Neural cell (in vitro differentiated cells): ENCODE results near the gene CDH1. TPM values are rescaled to one million over a fixed set of nuclear protein-coding genes. Genes with fewer than 3 reads are reported as not detected.

Experiments
- H2AFZ ChIP-seq: fragments of 200-600, 300-800 bp; sonication (generic), shearing (Covaris generic); 2 replicates; pipeline ENCODE4 v1.6.0; 2014; ENCODE audit warnings: low read depth, mild to moderate bottlenecking, antibody characterized with exemption, low read length, moderate library complexity
- H3F3A ChIP-seq: fragments of 200-600 bp; shearing (Covaris generic); 2 replicates; pipeline ENCODE4 v1.6.1; 2016; ENCODE audit warnings: mild to moderate bottlenecking, moderate library complexity, mixed read lengths, antibody characterized with exemption, low read length; ENCODE audit not compliant: insufficient read depth, poor library complexity, severe bottlenecking
- H3K27ac ChIP-seq: fragments of 200-600, 300-800 bp; sonication (generic), shearing (Covaris generic); 2 replicates; pipeline ENCODE4 v1.5.1; 2014; ENCODE audit warnings: mild to moderate bottlenecking, low read length, moderate library complexity
- H3K27me3 ChIP-seq: fragments of 300-800, 200-600 bp; sonication (generic), shearing (Covaris generic); 2 replicates; pipeline ENCODE4 v1.6.0; 2014; ENCODE audit warnings: mild to moderate bottlenecking, low read depth, low read length, moderate library complexity; ENCODE audit not compliant: insufficient read depth
- H3K36me3 ChIP-seq: fragments of 300-800, 200-600 bp; sonication (generic), shearing (Covaris generic); 2 replicates; pipeline ENCODE4 v1.5.1; 2014; ENCODE audit warnings: mild to moderate bottlenecking, antibody characterized with exemption, low read length, moderate library complexity; ENCODE audit not compliant: insufficient read depth
- H3K4me2 ChIP-seq: fragments of 300-800, 200-600 bp; sonication (generic), shearing (Covaris generic); 2 replicates; pipeline ENCODE4 v1.6.0; 2014; ENCODE audit warnings: mild to moderate bottlenecking, low read length
- H3K4me3 ChIP-seq: fragments of 300-800, 200-600 bp; sonication (generic), shearing (Covaris generic); 2 replicates; pipeline ENCODE4 v1.5.1; 2014; ENCODE audit warnings: mild to moderate bottlenecking, low read length, moderate library complexity
- H3K79me2 ChIP-seq: fragments of 200-600 bp; shearing (Covaris generic); replicated peaks from 2 replicates; pipeline ENCODE4 v1.6.0; 2014; ENCODE audit warnings: mild to moderate bottlenecking, low read length, moderate library complexity; ENCODE audit not compliant: insufficient read depth
- H3K9ac ChIP-seq: fragments of 300-800, 200-600 bp; sonication (generic), shearing (Covaris generic); 2 replicates; pipeline ENCODE4 v1.6.1; 2016; ENCODE audit warnings: mild to moderate bottlenecking, low read length, mixed read lengths
- H3K9me2 ChIP-seq: fragments of 200-600 bp; shearing (Covaris generic); 2 replicates; pipeline ENCODE4 v1.6.1; 2016; ENCODE audit warnings: mild to moderate bottlenecking, low read length, mixed read lengths; ENCODE audit not compliant: insufficient read depth
- H3K9me3 ChIP-seq: fragments of 200-600, 300-800 bp; sonication (generic), shearing (Covaris generic); 2 replicates; pipeline ENCODE4 v1.6.1; 2016; ENCODE audit warnings: mild to moderate bottlenecking, mixed run types, low read length, moderate library complexity, mixed read lengths
- H4K20me1 ChIP-seq: fragments of 200-600 bp; shearing (Covaris generic); 2 replicates; pipeline ENCODE4 v1.6.1; 2016; ENCODE audit warnings: mild to moderate bottlenecking, mixed run types; ENCODE audit not compliant: insufficient read depth
- CTCF ChIP-seq: fragments of 450-650 bp; IDR thresholded peaks from 2 replicates; pipeline ENCODE4 v1.5.1; 2014; ENCODE audit warnings: antibody characterized with exemption, mild to moderate bottlenecking, moderate library complexity; ENCODE audit not compliant: poor library complexity, severe bottlenecking
- EP300 ChIP-seq: fragments of 450-650 bp; conservative IDR thresholded peaks from 2 replicates; pipeline ENCODE4 v1.6.1; 2014; ENCODE audit warnings: antibody characterized with exemption, mild to moderate bottlenecking, moderate library complexity; ENCODE audit not compliant: poor library complexity, severe bottlenecking
- EZH2 ChIP-seq: fragments of 200-600, 300-800 bp; shearing (Covaris generic), sonication (generic); IDR thresholded peaks from 2 replicates; pipeline ENCODE4 v1.6.1; 2014; ENCODE audit warnings: antibody characterized with exemption, low read length, borderline replicate concordance, mild to moderate bottlenecking; ENCODE audit not compliant: insufficient read depth, poor library complexity, severe bottlenecking
- MXI1 ChIP-seq: fragments of 450-650 bp; conservative IDR thresholded peaks from 2 replicates; pipeline ENCODE4 v1.6.1; 2014; ENCODE audit warnings: antibody characterized with exemption, mild to moderate bottlenecking; ENCODE audit not compliant: poor library complexity, severe bottlenecking
- POLR2AphosphoS5 ChIP-seq: IDR thresholded peaks from 2 replicates; pipeline ENCODE4 v1.6.1; 2012
- RAD21 ChIP-seq: fragments of 450-650 bp; conservative IDR thresholded peaks from 2 replicates; pipeline ENCODE4 v1.6.1; 2014; ENCODE audit warnings: antibody characterized with exemption, mild to moderate bottlenecking, moderate library complexity
- REST ChIP-seq: IDR thresholded peaks from 2 replicates; pipeline ENCODE4 v1.6.1; 2012; ENCODE audit warnings: borderline replicate concordance
- SMC3 ChIP-seq: fragments of 450-650 bp; conservative IDR thresholded peaks from 2 replicates; pipeline ENCODE4 v1.6.1; 2014; ENCODE audit warnings: antibody characterized with exemption, mild to moderate bottlenecking, moderate library complexity; ENCODE audit not compliant: poor library complexity
- polyA plus RNA-seq: library from polyadenylated mRNA; depleted of rRNA; stranded (reverse); fragments of >200 nt; gene quantifications from 2 replicates; pipeline ENCODE4 v1.2.3, GENCODE V29; 2014

Gene CDH1
- polyA plus RNA-seq, 1 donor from 2014 or later: 1.2 TPM

- Histone ChIP-seq H3K4me3 (no peak overlapping the region), H3F3A (no peaks in the 10 kb centered on the region), H3K9me2 (no peaks in the 10 kb centered on the region), H3K9ac (no peak overlapping the region), H3K27ac (no peak overlapping the region), H2AFZ (no peak overlapping the region), H3K9me3 (no peaks in the 10 kb centered on the region), H3K36me3 (no peaks in the 10 kb centered on the region), H4K20me1 (no peaks in the 10 kb centered on the region), H3K27me3 (no peaks in the 10 kb centered on the region), H3K79me2 (no peaks in the 10 kb centered on the region), H3K4me2 (no peak overlapping the region)
- TF ChIP-seq CTCF: no peak
- no peak for TF ChIP-seq MXI1
- TF ChIP-seq POLR2AphosphoS5: no peak
- no peak for TF ChIP-seq REST
- TF ChIP-seq EP300: no peak
- TF ChIP-seq RAD21: no peak
- no peak for TF ChIP-seq SMC3
These were observed 65.1 kb downstream of the CDH1 start for GRCh38 chr16:68802190-68802589.

GRCh38 chr16:68806422-68806821, 69.3 kb downstream of the CDH1 start:
- no peak overlapping the region for H3K4me2 ChIP-seq
- no peak overlapping the region for H3K27ac ChIP-seq
- no peak overlapping the region for H3K9ac ChIP-seq
- no peaks in the 10 kb centered on the region for H3F3A ChIP-seq
- H3K9me2 ChIP-seq: no peaks in the 10 kb centered on the region
- no peaks in the 10 kb centered on the region for H3K9me3 ChIP-seq
- H3K79me2 ChIP-seq: no peaks in the 10 kb centered on the region
- no peaks in the 10 kb centered on the region for H4K20me1 ChIP-seq
- no peak overlapping the region for H2AFZ ChIP-seq
- H3K36me3 ChIP-seq: no peaks in the 10 kb centered on the region
- no peak for TF ChIP-seq EP300
- no peak for TF ChIP-seq MXI1
- H3K4me3 ChIP-seq: no peak overlapping the region
- H3K27me3 ChIP-seq: no peaks in the 10 kb centered on the region

GRCh38 chr16:68806981-68807380, 69.9 kb downstream of the CDH1 start:
- Histone ChIP-seq H3K9ac (no peak overlapping the region), H3K36me3 (no peaks in the 10 kb centered on the region), H3K4me3 (no peak overlapping the region), H3K9me3 (no peaks in the 10 kb centered on the region), H3K9me2 (no peaks in the 10 kb centered on the region), H3K27ac (no peak overlapping the region), H3K4me2 (no peak overlapping the region), H3K27me3 (no peaks in the 10 kb centered on the region), H3K79me2 (no peaks in the 10 kb centered on the region), H4K20me1 (no peaks in the 10 kb centered on the region), H3F3A (no peaks in the 10 kb centered on the region), H2AFZ (no peak overlapping the region)
- no peak for TF ChIP-seq RAD21
- no peak for TF ChIP-seq EZH2
- TF ChIP-seq CTCF: no peak
